ENCODE measurements around the gene PLEKHA6.

Gene PLEKHA6

DNA sequence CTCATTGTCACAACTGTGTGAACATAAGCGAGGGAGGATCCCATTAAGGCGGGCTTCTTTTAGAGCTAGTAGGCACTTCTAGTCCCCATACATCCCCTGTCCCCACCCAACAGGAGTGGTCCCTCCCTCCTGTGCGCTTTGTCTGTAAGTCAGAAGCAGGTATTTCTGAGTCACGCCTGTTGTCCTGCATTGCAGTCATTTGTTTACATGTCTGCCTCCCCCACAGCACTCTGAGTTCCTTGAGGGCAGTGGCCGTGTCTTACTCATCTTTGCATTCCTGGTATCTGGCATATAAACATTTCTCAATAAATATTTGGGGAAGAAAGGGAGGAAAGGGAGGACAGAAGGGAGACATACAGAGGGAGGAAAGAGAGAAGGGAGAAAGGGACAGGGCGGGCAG is 40.3 kb downstream of the PLEKHA6 start:
- H2AK5ac ChIP-seq (ENCODE audit: low read length) = no peak overlapping the region
- no peaks in the 10 kb centered on the region for H3K27me3 ChIP-seq (ENCODE audit: insufficient read depth, low read length, poor library complexity)
- no peak overlapping the region for H3K9ac ChIP-seq (ENCODE audit: low read length)
- H3K36me3 ChIP-seq (ENCODE audit: control insufficient read depth, insufficient read depth, low read length) = no peaks in the 10 kb centered on the region
- peaks cover 21% of the 10 kb centered on the region for H3K4me1 ChIP-seq (ENCODE audit: control insufficient read depth, low read depth, low read length)
- H3K23ac ChIP-seq (ENCODE audit: low read length) = no peak overlapping the region
- H3K27ac ChIP-seq (ENCODE audit: low read depth, low read length) = no peak overlapping the region
- H3K79me2 ChIP-seq (ENCODE audit: control insufficient read depth, insufficient read depth, low read length) = no peaks in the 10 kb centered on the region
- H2BK15ac ChIP-seq (replicated peaks; ENCODE audit: low read depth) = no peak overlapping the region
- no peak overlapping the region for H4K5ac ChIP-seq (ENCODE audit: low read length)
- H3K79me1 ChIP-seq (ENCODE audit: low read length) = no peaks in the 10 kb centered on the region
- H3K56ac ChIP-seq (ENCODE audit: low read length) = no peak overlapping the region
- H3K4me2 ChIP-seq (ENCODE audit: low read length) = no peak overlapping the region
- no peak overlapping the region for H4K8ac ChIP-seq (ENCODE audit: low read depth, low read length)
- no CpG with 5 or more reads among the region's 6 CpGs for WGBS (ENCODE audit: extremely low coverage, insufficient coverage, low lambda C conversion rate)
- peak; percentile 71 for DNase-seq
- H2BK5ac ChIP-seq (ENCODE audit: low read length) = no peak overlapping the region
- no peak overlapping the region for H3K18ac ChIP-seq (ENCODE audit: low read length)
- H3K4me3 ChIP-seq (ENCODE audit: low read length) = no peak overlapping the region
- H2BK120ac ChIP-seq (ENCODE audit: low read depth, low read length) = no peak overlapping the region
- H3K4ac ChIP-seq (ENCODE audit: low read depth, low read length) = no peak overlapping the region

DNA sequence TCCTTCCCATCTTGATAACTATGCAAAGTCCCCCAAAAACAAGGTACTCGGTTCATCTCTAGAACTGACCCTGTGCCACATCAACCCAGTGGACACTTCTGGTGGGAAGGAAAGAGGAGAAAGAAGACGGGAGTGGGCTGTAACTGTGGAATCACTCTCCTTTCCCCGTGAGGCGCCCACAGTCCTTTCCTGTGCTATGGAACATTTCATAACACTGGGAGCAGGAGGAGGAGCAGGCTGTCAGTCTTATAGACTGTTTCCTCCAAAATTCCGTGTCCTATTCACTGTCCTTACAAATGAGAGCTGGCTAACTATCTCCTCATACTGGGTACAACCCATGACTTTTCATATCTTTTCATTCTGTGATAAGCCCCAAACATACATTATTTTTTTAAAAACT is 40.7 kb downstream of the PLEKHA6 start:
- Histone ChIP-seq H3K27me3 (ENCODE audit: insufficient read depth, low read length, poor library complexity) (no peaks in the 10 kb centered on the region), H3K27ac (ENCODE audit: low read depth, low read length) (no peak overlapping the region), H2BK120ac (ENCODE audit: low read depth, low read length) (no peak overlapping the region), H2BK15ac (replicated peaks; ENCODE audit: low read depth) (no peak overlapping the region), H2BK5ac (ENCODE audit: low read length) (no peak overlapping the region), H3K79me2 (ENCODE audit: control insufficient read depth, insufficient read depth, low read length) (no peaks in the 10 kb centered on the region), H4K8ac (ENCODE audit: low read depth, low read length) (no peak overlapping the region), H3K4ac (ENCODE audit: low read depth, low read length) (no peak overlapping the region), H3K4me2 (ENCODE audit: low read length) (no peak overlapping the region), H4K5ac (ENCODE audit: low read length) (no peak overlapping the region), H3K56ac (ENCODE audit: low read length) (no peak overlapping the region), H3K23ac (ENCODE audit: low read length) (no peak overlapping the region), H3K79me1 (ENCODE audit: low read length) (no peaks in the 10 kb centered on the region), H3K36me3 (ENCODE audit: control insufficient read depth, insufficient read depth, low read length) (no peaks in the 10 kb centered on the region), H3K9ac (ENCODE audit: low read length) (no peak overlapping the region), H3K18ac (ENCODE audit: low read length) (no peak overlapping the region), H3K4me1 (ENCODE audit: control insufficient read depth, low read depth, low read length) (peaks cover 21% of the 10 kb centered on the region), H2AK5ac (ENCODE audit: low read length) (peak overlapping the region; percentile 63), H3K4me3 (ENCODE audit: low read length) (no peak overlapping the region)
- WGBS (ENCODE audit: extremely low coverage, insufficient coverage, low lambda C conversion rate) = no CpG with 5 or more reads among the region's 5 CpGs
- DNase-seq = no peak

DNA sequence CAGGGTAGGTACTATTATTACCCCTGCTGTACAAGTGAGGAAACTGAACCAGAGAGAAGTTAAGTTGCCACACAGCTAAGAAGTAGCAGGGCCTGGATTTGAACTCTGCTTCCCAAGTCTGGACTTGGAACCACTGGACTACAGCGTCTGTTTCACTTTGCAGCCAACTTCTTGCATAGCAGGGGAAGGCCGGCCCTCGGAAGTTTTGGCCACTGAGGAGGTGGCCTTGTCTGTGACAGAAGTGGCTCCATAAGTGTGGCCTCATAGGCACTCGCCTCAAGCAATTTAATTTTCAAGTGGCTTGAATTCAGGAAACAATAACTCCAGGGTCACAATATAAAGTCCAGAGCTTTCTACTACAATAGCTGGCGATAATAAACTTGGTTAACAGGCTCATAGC is 41.4 kb downstream of the PLEKHA6 start:
- H3K36me3 ChIP-seq (ENCODE audit: control insufficient read depth, insufficient read depth, low read length) = no peaks in the 10 kb centered on the region
- H3K9ac ChIP-seq (ENCODE audit: low read length) = no peak overlapping the region
- H4K8ac ChIP-seq (ENCODE audit: low read depth, low read length) = no peak overlapping the region
- no peak overlapping the region for H3K4me3 ChIP-seq (ENCODE audit: low read length)
- H2BK15ac ChIP-seq (replicated peaks; ENCODE audit: low read depth) = no peak overlapping the region
- no peak overlapping the region for H3K27ac ChIP-seq (ENCODE audit: low read depth, low read length)
- no peak overlapping the region for H3K4me2 ChIP-seq (ENCODE audit: low read length)
- H4K5ac ChIP-seq (ENCODE audit: low read length) = no peak overlapping the region
- WGBS (ENCODE audit: extremely low coverage, insufficient coverage, low lambda C conversion rate) = no CpG with 5 or more reads among the region's 5 CpGs
- H3K79me1 ChIP-seq (ENCODE audit: low read length) = no peaks in the 10 kb centered on the region
- H3K79me2 ChIP-seq (ENCODE audit: control insufficient read depth, insufficient read depth, low read length) = no peaks in the 10 kb centered on the region
- H3K27me3 ChIP-seq (ENCODE audit: insufficient read depth, low read length, poor library complexity) = no peaks in the 10 kb centered on the region
- no peak overlapping the region for H3K18ac ChIP-seq (ENCODE audit: low read length)
- peak overlapping the region; percentile 18 for H2AK5ac ChIP-seq (ENCODE audit: low read length)
- H3K56ac ChIP-seq (ENCODE audit: low read length) = no peak overlapping the region
- no peak overlapping the region for H2BK120ac ChIP-seq (ENCODE audit: low read depth, low read length)
- H2BK5ac ChIP-seq (ENCODE audit: low read length) = no peak overlapping the region
- DNase-seq = no peak
- no peak overlapping the region for H3K23ac ChIP-seq (ENCODE audit: low read length)
- no peak overlapping the region for H3K4ac ChIP-seq (ENCODE audit: low read depth, low read length)
- H3K4me1 ChIP-seq (ENCODE audit: control insufficient read depth, low read depth, low read length) = peaks cover 20% of the 10 kb centered on the region

DNA sequence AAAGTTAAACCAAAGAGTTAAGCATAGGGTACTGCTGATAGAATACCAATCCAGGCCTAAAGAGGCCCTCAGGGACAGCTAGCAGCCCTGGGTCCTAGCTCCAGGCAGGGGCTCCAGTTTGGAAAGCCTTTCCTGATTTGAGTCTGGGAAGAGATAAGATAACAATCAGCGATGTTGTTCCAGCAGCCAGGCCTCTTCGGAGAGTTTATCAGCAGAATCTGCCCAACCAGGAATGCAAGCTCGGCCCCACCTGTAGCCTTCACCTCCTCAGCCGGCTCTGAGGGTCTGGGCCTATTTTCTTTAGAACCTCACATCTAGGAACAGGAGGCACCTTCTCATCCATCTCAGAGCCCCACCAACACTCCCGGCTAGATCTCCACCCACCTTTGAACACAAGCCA is 42.6 kb downstream of the PLEKHA6 start:
- Histone ChIP-seq H3K4me3 (ENCODE audit: low read length) (no peak overlapping the region), H4K8ac (ENCODE audit: low read depth, low read length) (no peak overlapping the region), H3K79me2 (ENCODE audit: control insufficient read depth, insufficient read depth, low read length) (no peaks in the 10 kb centered on the region), H3K9ac (ENCODE audit: low read length) (no peak overlapping the region), H2BK5ac (ENCODE audit: low read length) (no peak overlapping the region), H3K27ac (ENCODE audit: low read depth, low read length) (no peak overlapping the region), H3K23ac (ENCODE audit: low read length) (no peak overlapping the region), H2BK120ac (ENCODE audit: low read depth, low read length) (no peak overlapping the region), H4K5ac (ENCODE audit: low read length) (no peak overlapping the region), H3K4me2 (ENCODE audit: low read length) (no peak overlapping the region), H3K56ac (ENCODE audit: low read length) (no peak overlapping the region), H2AK5ac (ENCODE audit: low read length) (no peak overlapping the region), H3K36me3 (ENCODE audit: control insufficient read depth, insufficient read depth, low read length) (no peaks in the 10 kb centered on the region), H3K4ac (ENCODE audit: low read depth, low read length) (no peak overlapping the region), H3K18ac (ENCODE audit: low read length) (no peak overlapping the region), H3K4me1 (ENCODE audit: control insufficient read depth, low read depth, low read length) (peaks cover 11% of the 10 kb centered on the region), H3K79me1 (ENCODE audit: low read length) (no peaks in the 10 kb centered on the region), H2BK15ac (replicated peaks; ENCODE audit: low read depth) (no peak overlapping the region), H3K27me3 (ENCODE audit: insufficient read depth, low read length, poor library complexity) (no peaks in the 10 kb centered on the region)
- no CpG with 5 or more reads among the region's 5 CpGs for WGBS (ENCODE audit: extremely low coverage, insufficient coverage, low lambda C conversion rate)
- DNase-seq = peak; percentile 68

DNA sequence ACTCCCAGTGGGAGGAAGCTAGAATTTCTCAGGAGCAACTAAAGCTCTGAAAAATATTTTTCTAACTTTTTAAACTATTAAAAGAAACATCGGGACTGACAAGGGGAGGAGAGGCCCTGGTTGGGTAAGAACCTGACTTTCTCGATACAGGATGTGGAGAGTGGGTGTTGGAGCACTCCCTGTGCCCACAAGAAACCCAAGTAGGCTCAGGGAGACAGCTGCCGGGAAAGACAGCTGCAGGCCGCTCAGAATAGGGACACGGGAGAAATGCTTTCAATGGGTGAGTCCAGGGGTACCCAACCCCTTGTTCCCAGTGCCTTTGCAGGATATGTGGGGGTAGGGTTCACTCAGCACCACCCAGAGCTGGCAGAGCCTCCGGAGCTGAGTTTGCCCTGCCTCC is 43.6 kb downstream of the PLEKHA6 start:
- peaks cover 6% of the 10 kb centered on the region for H3K4me1 ChIP-seq (ENCODE audit: control insufficient read depth, low read depth, low read length)
- H3K27ac ChIP-seq (ENCODE audit: low read depth, low read length) = no peak overlapping the region
- no CpG with 5 or more reads among the region's 6 CpGs for WGBS (ENCODE audit: extremely low coverage, insufficient coverage, low lambda C conversion rate)
- no peak overlapping the region for H2BK120ac ChIP-seq (ENCODE audit: low read depth, low read length)
- H3K4ac ChIP-seq (ENCODE audit: low read depth, low read length) = no peak overlapping the region
- H3K79me1 ChIP-seq (ENCODE audit: low read length) = no peaks in the 10 kb centered on the region
- no peak overlapping the region for H2AK5ac ChIP-seq (ENCODE audit: low read length)
- H3K18ac ChIP-seq (ENCODE audit: low read length) = no peak overlapping the region
- H3K56ac ChIP-seq (ENCODE audit: low read length) = no peak overlapping the region
- no peak overlapping the region for H4K5ac ChIP-seq (ENCODE audit: low read length)
- H2BK5ac ChIP-seq (ENCODE audit: low read length) = no peak overlapping the region
- no peak for DNase-seq
- peak overlapping the region; percentile 25 for H3K23ac ChIP-seq (ENCODE audit: low read length)
- H3K9ac ChIP-seq (ENCODE audit: low read length) = no peak overlapping the region
- H2BK15ac ChIP-seq (replicated peaks; ENCODE audit: low read depth) = no peak overlapping the region
- no peak overlapping the region for H3K4me3 ChIP-seq (ENCODE audit: low read length)
- H3K36me3 ChIP-seq (ENCODE audit: control insufficient read depth, insufficient read depth, low read length) = no peaks in the 10 kb centered on the region
- H3K27me3 ChIP-seq (ENCODE audit: insufficient read depth, low read length, poor library complexity) = no peaks in the 10 kb centered on the region
- no peaks in the 10 kb centered on the region for H3K79me2 ChIP-seq (ENCODE audit: control insufficient read depth, insufficient read depth, low read length)
- no peak overlapping the region for H4K8ac ChIP-seq (ENCODE audit: low read depth, low read length)
- H3K4me2 ChIP-seq (ENCODE audit: low read length) = no peak overlapping the region

DNA sequence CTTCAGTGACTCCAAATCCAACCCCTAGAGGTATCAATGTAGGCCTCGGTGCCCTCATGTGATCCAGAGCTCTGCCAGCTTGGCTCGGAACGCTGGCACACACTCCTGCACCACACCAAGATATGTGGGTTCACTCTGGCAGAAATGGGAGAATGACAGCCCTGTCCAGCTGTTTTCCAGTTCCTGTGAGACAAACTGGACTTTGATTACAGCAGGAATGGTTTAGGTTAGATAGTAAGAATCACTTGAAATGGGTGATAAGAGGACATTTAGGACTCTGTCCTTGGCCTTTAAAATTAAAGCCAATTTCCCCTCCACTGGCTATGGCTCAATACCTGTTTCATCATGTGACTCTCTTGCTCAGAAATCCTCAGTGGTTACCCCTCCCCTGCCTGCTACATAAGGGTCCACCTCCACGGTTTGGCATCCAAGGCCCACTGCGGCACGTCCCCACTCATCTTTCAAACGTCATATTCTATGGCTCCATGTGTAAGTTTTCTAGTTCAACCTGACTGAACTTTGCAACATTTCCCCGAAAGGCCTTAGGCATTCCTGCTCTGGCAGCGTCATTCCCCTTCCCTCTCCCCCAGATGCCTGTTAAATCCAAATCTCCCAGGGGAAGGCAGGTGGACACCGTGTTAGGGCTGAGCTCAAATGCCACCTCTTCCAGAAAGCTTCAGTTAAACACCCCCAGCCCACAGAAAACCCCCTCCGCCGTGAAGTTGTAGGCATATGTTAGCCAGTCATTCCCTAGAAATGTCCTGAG is 44.7 kb downstream of the PLEKHA6 start:
- H4K8ac ChIP-seq (ENCODE audit: low read depth, low read length) = no peak overlapping the region
- H2BK5ac ChIP-seq (ENCODE audit: low read length) = no peak overlapping the region
- H3K27me3 ChIP-seq (ENCODE audit: insufficient read depth, low read length, poor library complexity) = no peaks in the 10 kb centered on the region
- H2BK120ac ChIP-seq (ENCODE audit: low read depth, low read length) = no peak overlapping the region
- WGBS (ENCODE audit: extremely low coverage, insufficient coverage, low lambda C conversion rate) = no CpG with 5 or more reads among the region's 12 CpGs
- H3K4me3 ChIP-seq (ENCODE audit: low read length) = no peak overlapping the region
- no peaks in the 10 kb centered on the region for H3K36me3 ChIP-seq (ENCODE audit: control insufficient read depth, insufficient read depth, low read length)
- H3K79me1 ChIP-seq (ENCODE audit: low read length) = no peaks in the 10 kb centered on the region
- H2BK15ac ChIP-seq (replicated peaks; ENCODE audit: low read depth) = no peak overlapping the region
- no peaks in the 10 kb centered on the region for H3K79me2 ChIP-seq (ENCODE audit: control insufficient read depth, insufficient read depth, low read length)
- H3K9ac ChIP-seq (ENCODE audit: low read length) = no peak overlapping the region
- H4K5ac ChIP-seq (ENCODE audit: low read length) = no peak overlapping the region
- H3K27ac ChIP-seq (ENCODE audit: low read depth, low read length) = no peak overlapping the region
- H3K4me2 ChIP-seq (ENCODE audit: low read length) = no peak overlapping the region
- H3K56ac ChIP-seq (ENCODE audit: low read length) = no peak overlapping the region
- H3K18ac ChIP-seq (ENCODE audit: low read length) = no peak overlapping the region
- DNase-seq = no peak
- no peak overlapping the region for H3K4ac ChIP-seq (ENCODE audit: low read depth, low read length)
- H3K23ac ChIP-seq (ENCODE audit: low read length) = no peak overlapping the region
- H3K4me1 ChIP-seq (ENCODE audit: control insufficient read depth, low read depth, low read length) = peaks cover 7% of the 10 kb centered on the region
- no peak overlapping the region for H2AK5ac ChIP-seq (ENCODE audit: low read length)

Measured in mesendoderm (in vitro differentiated cells).